Aorta (tissue), 5 donors: ENCODE data around the gene UGT3A2. TPM values are rescaled to one million over a fixed set of nuclear protein-coding genes. Genes with fewer than 3 reads are reported as not detected.
"Not testable (repeated sequence)": the region's sequence is repeated elsewhere in the genome, so short reads cannot be mapped to it uniquely, and the experiment has no call there.

Experiments
- ATAC-seq: fragments of 200-7000 bp; cut with Tn5 transposase; one replicate; pipeline ENCODE4 v1.9.1; 2022; ENCODE audit warnings: moderate library complexity; ENCODE audit not compliant: low FRiP score
- DNase-seq, 2 donors: peaks; one replicate each; pipeline ENCODE4 v3.0.0-alpha.2; 2020
- H3K27ac ChIP-seq, 2 donors: one replicate each; pipeline ENCODE4 v1.5.1; 2013; ENCODE audit warnings: low read length in 2 of 2, mild to moderate bottlenecking in 2 of 2, moderate library complexity in 2 of 2, control low read depth in 1 of 2, inconsistent platforms in 1 of 2, low read depth in 1 of 2
- H3K27me3 ChIP-seq, 2 donors: one replicate each; pipeline ENCODE4 v1.6.1; 2013; ENCODE audit warnings: control low read depth in 1 of 2, low read length in 1 of 2, mild to moderate bottlenecking in 1 of 2, moderate library complexity in 1 of 2; ENCODE audit not compliant: insufficient read depth in 2 of 2, control insufficient read depth in 1 of 2
- H3K36me3 ChIP-seq, 2 donors: one replicate each; pipeline ENCODE4 v1.6.1; 2013; ENCODE audit warnings: control low read depth in 1 of 2, low read length in 1 of 2, mild to moderate bottlenecking in 1 of 2; ENCODE audit not compliant: insufficient read depth in 2 of 2, control insufficient read depth in 1 of 2
- H3K4me1 ChIP-seq, 2 donors: one replicate each; pipeline ENCODE4 v1.6.1; 2013; ENCODE audit warnings: low read length in 2 of 2, control low read depth in 1 of 2, mild to moderate bottlenecking in 1 of 2, moderate library complexity in 1 of 2; ENCODE audit not compliant: insufficient read depth in 2 of 2, control insufficient read depth in 1 of 2
- H3K4me3 ChIP-seq, 2 donors: one replicate each; pipeline ENCODE4 v1.5.1; 2013; ENCODE audit warnings: low read length in 2 of 2, control low read depth in 1 of 2, mild to moderate bottlenecking in 1 of 2
- H3K9me3 ChIP-seq: one replicate; pipeline ENCODE4 v1.6.1; 2013; ENCODE audit warnings: mild to moderate bottlenecking, low read length; ENCODE audit not compliant: control insufficient read depth
- WGBS, 2 donors: extraction: QIAGEN DNeasy Blood & Tissue Kit; methylation state at CpG; one replicate each; pipeline ENCODE4 v1.1.7; 2013; 5-methylcytosine and 5-hydroxymethylcytosine counted together
- intact Hi-C, 2 donors: fragments of 100-400 bp; cut with DNase I; formaldehyde crosslinking; loops; one replicate each; pipeline versions ENCODE4 v1.14.2 to v1.15.0; 2022
- polyA plus RNA-seq, 2 donors: library from polyadenylated mRNA; stranded (reverse); fragments of 200-250 nt; gene quantifications; one replicate each; pipeline ENCODE4 v1.2.3, GENCODE V29; 2013
- total RNA-seq, 2 donors: library from RNA; stranded (reverse); fragmentation: NEBNext Ultra II Directional; extraction: Animal tissue kit (Norgen Biotek cat#: 25700); gene quantifications; one replicate each; pipeline ENCODE4 v1.2.1, GENCODE V29; 2021
- donor health status: healthy with polysubstance abuse.
- donor health status: Bipolar disorder and iron deficiency.
- donor health status: DM: no; HTN: no; CAD: no.
- donor health status: DM: no; HTN: no; CAD: no.
- donor health status: DM: yes; HTN: yes; CAD: no.

The UGT3A2 gene
- total and polyA plus RNA-seq, 4 donors: not detected

DNA sequence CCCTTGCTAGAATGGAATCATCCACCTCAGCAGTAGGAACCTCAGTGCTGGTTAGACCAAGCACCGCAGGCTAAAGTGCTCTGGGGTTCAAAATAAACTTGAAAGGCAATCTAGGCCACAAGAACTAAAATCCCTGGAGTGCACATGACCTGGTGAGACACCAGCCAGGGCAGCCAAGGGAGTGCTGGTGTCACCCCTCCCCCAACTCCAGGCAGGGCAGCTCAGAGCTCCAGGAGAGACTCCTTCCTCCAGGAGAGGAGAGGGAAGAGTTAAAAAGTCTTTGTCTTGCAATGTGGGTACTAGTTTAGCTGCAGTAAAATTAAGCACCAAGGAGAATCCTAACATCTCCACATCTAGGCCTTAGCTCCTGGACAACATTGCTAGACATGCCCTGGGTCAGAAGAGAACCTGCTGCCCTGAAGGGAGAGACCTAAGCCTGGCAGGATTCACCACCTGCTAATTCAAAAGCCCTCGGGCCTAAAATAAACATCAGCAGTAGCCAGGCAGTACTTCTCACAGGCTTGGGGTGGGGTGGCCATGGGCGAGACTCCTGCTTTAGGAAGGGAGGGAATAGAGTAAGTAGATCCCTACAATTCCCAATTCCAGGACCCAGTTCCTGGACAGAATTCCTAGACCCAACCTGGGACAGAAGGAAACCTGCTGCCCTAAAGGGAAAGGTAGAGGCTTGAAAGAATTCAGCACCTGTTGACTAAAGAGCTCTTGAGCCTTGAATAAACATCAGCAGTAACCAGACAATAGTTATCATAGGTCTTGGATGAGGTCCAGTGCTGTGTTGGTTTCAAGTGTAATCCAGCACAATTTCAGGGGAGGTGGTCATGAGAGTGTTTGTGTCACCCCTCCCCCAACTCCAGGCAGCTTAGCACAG is 25.8 kb downstream of the UGT3A2 start:
- no peak for ATAC-seq
- Histone ChIP-seq H3K27me3 (no peaks in the 10 kb centered on the region), H3K27ac (no peak overlapping the region), H3K36me3 (no peaks in the 10 kb centered on the region), H3K4me3 (no peak overlapping the region), H3K4me1 (no peaks in the 10 kb centered on the region), H3K9me3 (peaks cover 1% of the 10 kb centered on the region)
- no peak for DNase-seq
- intact Hi-C loops: no loop called here
- WGBS, 2 donors: 68% methylated on average over 3 of the region's 3 CpGs

DNA sequence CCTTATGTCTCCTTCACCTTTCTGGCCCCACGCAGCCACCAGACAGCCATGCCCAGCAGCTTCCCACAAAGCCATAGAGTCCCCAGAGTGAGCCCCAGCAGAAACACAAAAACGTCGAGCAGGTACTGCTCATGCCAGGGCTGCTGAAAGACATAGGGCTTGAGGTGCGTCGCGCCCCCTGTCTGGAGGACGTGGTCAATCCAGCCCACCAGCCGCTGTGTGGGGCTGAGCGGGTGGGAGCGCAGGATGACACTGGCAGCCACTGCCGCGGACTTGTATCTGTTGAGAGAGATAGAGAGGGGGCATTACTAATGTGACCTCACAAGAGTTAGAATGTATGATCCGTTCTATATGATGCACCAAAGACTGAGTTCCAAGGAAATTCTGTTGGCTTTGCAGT is 31.0 kb downstream of the UGT3A2 start:
- Histone ChIP-seq H3K9me3 (peaks cover 1% of the 10 kb centered on the region), H3K36me3 (no peaks in the 10 kb centered on the region), H3K27ac (no peak overlapping the region), H3K4me1 (no peaks in the 10 kb centered on the region), H3K4me3 (no peak overlapping the region), H3K27me3 (no peaks in the 10 kb centered on the region)
- DNase-seq: no peak
- intact Hi-C loops: no loop called here
- 87% methylated on average over 13 of the region's 13 CpGs for WGBS, 2 donors
- peak; percentile 12 for ATAC-seq

DNA sequence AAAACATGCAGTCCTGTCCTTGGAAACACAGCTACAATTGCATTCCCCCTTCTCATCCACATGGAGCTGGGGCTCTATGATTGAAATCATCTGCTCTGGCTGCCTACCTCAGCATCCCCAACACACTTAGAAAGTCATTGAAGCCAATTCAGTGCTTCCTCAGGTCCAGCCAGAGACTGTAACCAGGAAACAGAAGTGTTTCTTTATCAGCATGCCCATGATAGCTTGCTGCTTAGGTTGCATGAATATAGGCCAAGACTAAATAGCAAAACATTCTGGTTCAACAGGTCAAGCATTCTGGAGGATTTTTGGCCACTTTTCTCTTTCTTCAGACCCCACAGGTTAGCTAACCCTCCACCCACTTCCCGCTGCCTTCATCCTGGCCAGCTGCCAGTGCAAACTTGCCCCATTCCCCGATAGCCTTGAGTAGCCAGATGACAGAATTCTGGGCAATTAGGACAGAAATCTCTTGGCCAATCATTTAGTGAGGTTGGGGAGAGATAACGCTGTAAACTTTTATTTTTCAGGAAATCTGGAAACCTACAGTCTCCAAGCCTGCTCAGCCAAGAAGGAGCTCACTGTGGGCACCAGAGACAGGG is 32.0 kb downstream of the UGT3A2 start:
- H3K36me3 ChIP-seq, H3K27me3 ChIP-seq, intact Hi-C loops, ATAC-seq, H3K4me3 ChIP-seq, H3K9me3 ChIP-seq, H3K27ac ChIP-seq, H3K4me1 ChIP-seq, DNase-seq: not testable (repeated sequence)
- WGBS, 2 donors: 23 to 27% methylated on average over 3 of the region's 3 CpGs

DNA sequence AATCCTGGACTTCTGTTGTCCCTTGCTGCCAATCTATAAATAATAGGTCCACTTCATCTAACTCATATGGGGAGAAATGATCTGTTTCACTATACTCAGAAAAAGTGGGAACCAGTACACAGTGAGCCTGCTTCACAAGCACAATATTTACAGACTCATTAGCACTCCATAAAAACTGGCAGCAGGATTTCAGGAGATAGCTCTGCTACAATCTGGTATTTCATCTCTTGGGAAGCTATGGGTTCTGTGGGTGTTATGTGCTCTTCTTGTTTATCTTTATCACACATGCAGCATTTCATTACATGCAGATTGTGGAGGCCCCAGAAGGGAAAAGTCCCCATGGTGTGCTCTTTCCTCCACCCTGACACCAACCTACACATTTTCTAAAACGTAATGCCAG is 33.2 kb downstream of the UGT3A2 start:
- intact Hi-C loops: no loop called here
- 74 to 79% methylated on average over 1 of the region's 1 CpG for WGBS, 2 donors

DNA sequence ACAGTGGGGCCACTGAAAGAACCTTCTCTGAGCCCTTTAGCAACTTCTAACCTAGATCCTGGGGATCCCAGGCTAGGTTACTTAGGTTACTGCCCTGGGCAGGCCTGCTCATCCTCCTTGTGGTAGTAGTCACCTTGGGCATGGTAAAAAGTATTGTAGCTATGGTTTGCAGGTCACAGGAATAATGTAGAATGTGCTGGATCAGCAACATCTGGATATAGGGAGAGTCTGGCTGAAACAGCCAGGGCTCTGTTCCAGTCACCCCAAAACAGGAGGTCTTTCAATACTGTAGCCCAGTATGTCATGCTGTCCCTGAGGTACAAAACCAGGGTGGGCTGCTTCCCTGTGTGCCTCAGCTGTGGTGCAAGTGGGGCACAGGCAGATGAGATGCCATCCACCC is 33.6 kb downstream of the UGT3A2 start:
- no peak for ATAC-seq
- intact Hi-C loops: no loop called here
- DNase-seq: no peak

More for the DNA sequence above, 33.2 kb downstream of the UGT3A2 start:
- H3K9me3 ChIP-seq: peaks cover 1% of the 10 kb centered on the region
- H3K27ac ChIP-seq: no peak overlapping the region
- no peaks in the 10 kb centered on the region for H3K27me3 ChIP-seq
- no peaks in the 10 kb centered on the region for H3K36me3 ChIP-seq
- no peaks in the 10 kb centered on the region for H3K4me1 ChIP-seq
- ATAC-seq: no peak
- no peak for DNase-seq
- no peak overlapping the region for H3K4me3 ChIP-seq

DNA sequence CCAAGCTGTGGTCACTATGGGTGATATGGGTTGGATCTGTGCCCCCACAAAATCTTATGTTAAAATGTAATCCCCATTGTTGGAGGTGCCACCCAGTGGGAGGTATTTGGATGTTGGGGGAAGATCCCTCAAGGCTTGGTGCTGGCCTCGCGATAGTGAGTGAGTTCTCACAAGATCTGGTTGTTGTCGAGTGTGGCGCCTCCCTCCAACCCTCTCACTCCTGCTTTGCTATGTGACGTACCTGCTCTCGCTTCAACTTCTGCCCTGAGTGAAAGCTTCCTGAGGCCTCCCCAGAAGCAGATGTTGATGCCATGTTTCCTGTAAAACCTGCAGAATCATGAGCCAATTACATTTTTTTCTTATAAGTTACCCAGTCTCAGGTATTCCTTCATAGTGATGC is 35.5 kb downstream of the UGT3A2 start:
- intact Hi-C loops: no loop called here
- Histone ChIP-seq H3K4me3 (no peak overlapping the region), H3K36me3 (no peaks in the 10 kb centered on the region), H3K27ac (no peak overlapping the region), H3K9me3 (peaks cover 1% of the 10 kb centered on the region), H3K4me1 (no peaks in the 10 kb centered on the region), H3K27me3 (no peaks in the 10 kb centered on the region)
- ATAC-seq (no peak), DNase-seq (no peak)
- WGBS, 2 donors: 76 to 89% methylated on average over 6 of the region's 6 CpGs

More for the DNA sequence above, 33.6 kb downstream of the UGT3A2 start:
- no peaks in the 10 kb centered on the region for H3K27me3 ChIP-seq
- H3K36me3 ChIP-seq: no peaks in the 10 kb centered on the region
- H3K4me3 ChIP-seq: no peak overlapping the region
- no peaks in the 10 kb centered on the region for H3K4me1 ChIP-seq
- no peak overlapping the region for H3K27ac ChIP-seq
- peaks cover 1% of the 10 kb centered on the region for H3K9me3 ChIP-seq

DNA sequence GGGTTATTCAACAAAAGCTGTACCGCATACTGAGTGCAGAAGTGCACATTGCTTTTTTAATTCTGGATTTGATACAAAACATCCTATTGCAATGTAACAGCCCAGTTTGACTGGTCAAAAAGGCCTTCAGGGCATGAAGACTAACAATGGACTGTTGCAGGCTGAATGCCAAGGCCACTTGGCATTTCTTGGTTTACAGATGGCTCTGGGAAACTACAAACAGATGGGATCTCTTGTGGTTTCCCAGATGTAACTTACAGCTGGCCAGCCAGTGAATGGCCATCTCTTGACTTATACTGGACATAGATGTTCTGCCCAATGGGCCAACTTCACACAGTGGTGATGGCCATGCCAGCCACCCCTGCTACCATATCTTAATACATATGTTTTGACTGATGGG is 36.8 kb downstream of the UGT3A2 start:
- Histone ChIP-seq H3K36me3 (no peaks in the 10 kb centered on the region), H3K27ac (no peak overlapping the region), H3K4me3 (no peak overlapping the region), H3K4me1 (no peaks in the 10 kb centered on the region), H3K9me3 (peaks cover 1% of the 10 kb centered on the region), H3K27me3 (no peaks in the 10 kb centered on the region)
- no peak for DNase-seq
- no peak for ATAC-seq
- intact Hi-C loops: no loop called here
- 78 to 87% methylated on average over 1 of the region's 1 CpG for WGBS, 2 donors

DNA sequence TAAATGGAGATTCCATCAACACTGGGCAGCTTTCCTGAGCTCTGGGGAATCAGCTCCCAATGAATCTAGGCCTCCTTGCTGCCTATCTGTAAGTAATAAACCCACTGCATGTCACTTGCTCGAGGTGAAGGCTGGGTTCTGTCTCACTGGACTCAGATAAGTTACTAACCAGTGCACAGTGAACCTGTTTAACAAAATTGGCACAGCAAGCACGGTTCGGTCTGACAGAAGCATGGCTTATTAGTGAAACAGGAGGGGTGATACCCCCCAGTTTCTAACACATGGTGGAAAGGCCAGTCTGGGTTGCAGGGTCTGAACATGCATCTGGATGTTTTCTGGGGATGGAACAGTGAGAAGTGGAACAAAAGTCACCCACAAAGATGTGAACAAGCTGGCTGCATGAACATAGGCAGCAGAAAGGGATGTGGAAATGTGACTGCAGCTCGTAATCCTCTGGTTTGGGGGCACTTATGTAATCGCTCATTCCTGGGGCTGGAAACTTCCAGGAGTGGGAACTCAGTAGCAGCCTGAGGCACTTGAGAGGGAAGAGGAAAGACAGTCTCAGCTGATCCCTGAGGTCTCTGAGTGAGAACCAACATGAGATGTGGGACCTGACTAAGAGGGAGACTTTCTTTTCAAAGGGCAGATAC is 37.7 kb downstream of the UGT3A2 start:
- Histone ChIP-seq H3K36me3 (no peaks in the 10 kb centered on the region), H3K9me3 (peaks cover 1% of the 10 kb centered on the region), H3K27me3 (no peaks in the 10 kb centered on the region), H3K27ac (no peak overlapping the region), H3K4me3 (no peak overlapping the region), H3K4me1 (no peaks in the 10 kb centered on the region)
- intact Hi-C loops: no loop called here
- 69 to 71% methylated on average over 5 of the region's 5 CpGs for WGBS, 2 donors
- DNase-seq (no peak), ATAC-seq (no peak)
